GM18868 (cell line): ENCODE results near the gene STAG1.
"Not testable (repeated sequence)": the region's sequence is repeated elsewhere in the genome, so short reads cannot be mapped to it uniquely, and the experiment has no call there.

Experiments used
- ATAC-seq: cut with Tn5 transposase; IDR thresholded peaks from one replicate; pipeline ENCODE4 v1.9.1; 2021; ENCODE audit warnings: mild to moderate bottlenecking, moderate library complexity; ENCODE audit not compliant: unreplicated experiment

Gene STAG1

DNA sequence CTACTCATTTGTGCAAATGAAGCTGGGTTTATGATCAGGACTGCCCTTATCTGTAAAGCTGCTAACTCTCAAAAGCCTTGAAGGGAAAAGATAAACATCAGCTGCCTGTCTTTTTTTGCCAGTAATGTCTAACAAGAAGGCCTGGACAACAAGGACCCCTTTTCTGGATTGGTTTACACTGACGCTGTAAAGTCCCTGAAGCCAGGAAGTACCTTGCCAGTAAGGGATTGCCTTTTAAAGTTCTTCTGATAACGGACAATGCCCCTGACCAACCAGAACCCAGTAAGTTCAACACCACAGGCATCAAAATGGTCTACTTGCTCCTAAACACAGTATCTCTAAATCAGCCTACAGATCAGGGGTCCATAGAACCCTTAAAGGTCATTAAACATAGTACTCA is 324.0 kb downstream of the STAG1 start:
- ATAC-seq = no peak

DNA sequence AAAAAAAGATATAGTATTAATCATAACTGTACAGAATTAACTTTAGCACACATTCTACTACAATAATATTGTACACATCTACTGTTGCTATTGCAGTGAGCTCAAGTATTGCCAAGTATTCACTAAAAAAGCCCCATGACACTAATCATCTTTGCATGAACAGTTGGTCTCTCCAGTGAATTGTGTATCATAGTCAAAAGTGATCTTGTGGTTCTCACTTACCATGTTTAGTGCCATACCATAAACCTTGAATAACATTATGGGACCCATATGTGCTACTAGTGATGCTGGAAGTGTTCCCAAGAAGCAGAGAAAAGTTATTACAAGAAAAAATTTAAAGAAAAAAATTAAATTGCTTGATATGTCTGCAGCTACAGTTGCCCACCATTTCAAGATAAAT is 324.9 kb downstream of the STAG1 start:
- no peak for ATAC-seq

DNA sequence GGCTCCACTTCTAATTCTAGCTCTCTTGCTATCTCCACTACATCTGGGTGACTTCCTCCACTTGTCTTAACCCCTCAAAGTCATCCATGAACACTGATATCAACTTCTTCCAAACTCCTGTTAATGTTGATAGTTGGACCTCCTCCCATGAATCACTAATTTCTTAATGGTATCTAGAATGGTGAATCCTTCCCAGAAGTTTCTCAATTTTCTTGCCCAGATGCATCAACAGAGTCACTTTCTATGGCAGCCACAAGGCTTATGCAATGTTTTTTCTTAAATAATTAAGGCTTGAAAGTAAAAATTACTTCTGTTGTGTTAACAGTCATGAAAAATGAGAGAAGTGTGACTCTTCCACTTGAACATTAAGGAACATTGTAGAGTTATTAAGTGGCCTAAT is 337.7 kb downstream of the STAG1 start:
- ATAC-seq = no peak

DNA sequence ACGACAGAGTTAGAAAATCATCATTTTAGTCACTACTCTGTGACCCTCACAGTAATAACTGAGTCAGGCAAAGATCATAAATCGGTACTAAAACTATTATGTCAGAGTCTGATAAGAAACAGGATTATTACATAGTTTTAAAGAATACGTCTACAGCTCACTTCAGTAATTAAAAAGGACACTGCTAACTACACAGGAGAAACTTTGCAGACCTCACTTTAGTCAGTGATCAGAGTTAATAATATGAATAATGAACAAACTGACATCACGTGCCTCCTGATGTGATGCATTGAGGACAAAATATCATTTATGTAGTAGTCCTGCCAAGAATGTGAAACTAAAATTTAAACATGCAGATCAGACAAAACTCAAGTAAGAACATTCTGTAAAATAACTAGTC is 339.9 kb downstream of the STAG1 start:
- no peak for ATAC-seq

DNA sequence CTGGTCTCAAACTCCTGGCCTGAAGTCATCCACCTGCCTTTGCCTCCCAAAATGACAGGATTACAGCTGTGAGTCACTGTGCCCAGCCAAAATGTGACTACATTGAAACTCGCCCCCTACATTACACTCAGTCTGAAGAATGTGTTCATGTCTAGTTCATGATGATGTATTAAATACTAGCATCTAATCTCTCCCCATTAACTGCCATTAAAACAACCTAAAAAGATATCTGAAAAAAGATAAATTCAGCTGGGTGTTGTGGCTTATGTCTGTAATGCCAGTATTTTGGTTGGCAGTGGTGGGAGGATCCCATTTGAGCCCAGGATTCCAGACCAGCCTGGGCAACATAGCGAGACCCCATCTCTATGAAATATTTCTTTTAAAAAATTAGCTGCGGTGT is 342.6 kb downstream of the STAG1 start:
- no peak for ATAC-seq

DNA sequence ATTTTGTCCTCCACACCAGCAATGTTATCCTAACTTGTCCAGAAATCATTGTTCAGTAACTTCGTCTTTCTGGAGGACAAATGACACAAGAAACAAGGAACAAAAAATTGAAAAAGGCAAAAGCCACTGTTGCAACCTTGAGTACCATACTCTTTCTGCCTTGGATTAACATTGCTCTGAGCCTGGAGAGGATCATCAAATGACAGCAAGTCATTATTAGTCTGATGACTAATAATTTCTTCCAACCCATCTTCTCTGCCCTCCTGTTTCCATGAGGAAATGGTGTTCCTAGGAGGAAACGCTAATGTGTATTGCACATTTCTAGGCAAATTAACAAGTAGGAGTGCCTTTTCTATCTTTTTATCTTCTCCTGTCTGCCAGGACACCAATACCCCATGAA is 348.1 kb downstream of the STAG1 start:
- ATAC-seq = no peak

DNA sequence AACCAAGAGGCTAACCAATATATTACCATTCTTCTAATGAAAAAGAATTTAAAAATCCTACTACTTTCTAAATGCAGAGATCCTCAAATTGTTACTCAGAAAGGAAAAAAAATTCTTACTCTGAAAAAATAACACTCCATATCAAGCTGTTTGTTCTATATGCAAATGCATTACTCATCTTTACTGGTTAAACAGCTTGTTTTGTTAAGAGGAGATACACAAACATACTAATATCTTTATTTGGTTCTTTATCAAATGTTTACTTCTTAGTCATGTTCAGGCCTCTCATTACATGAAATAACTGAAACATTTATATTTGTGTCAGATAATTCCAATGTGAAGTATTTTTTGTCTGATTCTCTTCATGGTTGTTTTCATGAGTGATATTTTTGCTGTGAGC is 355.3 kb downstream of the STAG1 start:
- no peak for ATAC-seq

DNA sequence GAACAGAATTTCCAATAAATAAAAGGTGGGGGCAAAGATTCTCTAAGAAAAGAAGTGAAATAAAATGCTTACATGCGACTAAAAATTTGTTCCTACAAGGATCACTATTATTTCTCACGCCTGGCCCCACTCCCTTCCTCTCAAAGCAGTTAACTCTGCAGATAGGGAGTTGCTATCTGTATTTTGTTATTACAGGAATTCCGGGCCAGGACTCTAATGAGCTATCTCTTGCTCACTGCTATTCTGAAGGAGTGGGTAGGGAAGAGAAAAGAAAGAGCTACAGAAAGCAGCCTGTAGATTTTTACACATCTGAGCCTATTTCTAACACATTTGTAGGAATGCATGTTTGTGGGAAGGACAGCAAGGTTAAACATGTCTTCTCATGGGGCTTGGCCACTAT is 361.6 kb downstream of the STAG1 start:
- ATAC-seq = no peak

DNA sequence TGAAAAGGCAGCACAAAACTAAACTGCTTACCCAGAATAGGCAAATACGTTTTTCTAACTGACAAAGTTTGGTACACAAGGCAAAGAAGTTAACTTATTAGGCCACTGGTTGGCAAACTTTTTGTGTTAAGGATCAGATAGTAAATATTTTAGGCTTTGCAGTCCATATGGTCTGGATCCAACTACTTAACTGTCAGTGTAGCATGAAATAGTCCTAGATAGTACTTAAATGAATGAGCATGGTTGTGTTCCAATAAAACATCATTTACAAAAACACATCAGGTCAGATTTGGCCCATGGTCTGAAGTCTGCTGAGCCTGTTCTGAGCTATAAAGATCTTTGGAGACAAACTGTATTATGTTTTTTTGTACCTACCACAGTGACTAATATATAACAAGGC is 365.1 kb downstream of the STAG1 start:
- no peak for ATAC-seq

DNA sequence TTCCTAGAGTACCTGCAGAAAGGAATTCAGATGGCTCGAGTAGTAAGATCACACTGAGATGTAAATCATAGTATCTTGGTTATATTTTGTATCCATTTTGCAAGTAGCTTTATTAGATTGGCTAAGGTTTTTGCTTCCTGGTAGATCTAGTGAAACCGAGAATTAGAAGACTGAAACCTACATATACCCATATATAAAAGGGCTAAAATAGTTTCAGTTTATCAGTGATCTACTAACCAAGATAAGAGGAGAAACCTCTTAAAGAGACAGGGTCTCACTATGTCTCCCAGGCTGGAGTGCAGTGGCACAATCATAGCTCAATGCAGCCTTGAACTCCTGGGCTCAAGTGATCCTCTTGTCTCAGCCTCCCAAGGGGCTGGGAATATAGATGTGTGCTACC is 366.7 kb downstream of the STAG1 start:
- ATAC-seq = peak; percentile 81

DNA sequence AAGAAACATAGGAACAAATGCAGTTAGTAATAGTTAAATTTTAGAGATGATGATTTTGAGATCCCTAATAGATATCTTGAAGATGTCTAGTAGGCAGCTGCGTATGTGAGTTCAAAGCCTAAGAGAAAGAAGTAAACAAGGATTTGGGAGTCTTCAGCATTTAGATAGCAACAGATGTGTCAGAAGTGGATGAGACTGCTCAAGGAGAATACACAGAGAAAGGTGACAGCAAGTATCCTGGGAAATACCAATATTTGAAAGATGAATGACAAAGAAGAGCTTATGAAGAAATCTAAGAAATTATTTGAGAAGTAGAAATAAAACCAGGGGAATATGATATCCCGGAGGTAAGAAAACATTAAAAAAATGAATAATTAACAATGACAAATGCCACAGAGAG is 371.1 kb downstream of the STAG1 start:
- ATAC-seq = no peak

DNA sequence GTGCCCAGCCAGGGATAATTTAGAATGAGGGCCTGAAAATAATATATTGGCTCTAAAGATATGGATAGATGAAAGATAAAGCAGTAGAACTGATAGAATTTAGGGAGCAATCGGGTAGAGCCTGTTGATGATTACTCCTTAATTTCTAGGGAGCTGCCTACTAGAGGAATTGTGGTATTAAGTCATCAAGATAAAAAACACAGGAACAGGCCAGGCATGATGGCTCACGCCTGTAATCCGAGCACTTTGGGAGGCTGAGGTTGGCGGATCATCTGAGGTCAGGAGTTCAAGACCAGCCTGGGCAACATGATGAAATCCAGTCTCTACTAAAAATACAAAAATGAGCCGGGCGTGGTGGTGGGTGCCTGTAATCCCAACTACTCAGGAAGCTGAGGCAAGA is 371.6 kb downstream of the STAG1 start:
- no peak for ATAC-seq

DNA sequence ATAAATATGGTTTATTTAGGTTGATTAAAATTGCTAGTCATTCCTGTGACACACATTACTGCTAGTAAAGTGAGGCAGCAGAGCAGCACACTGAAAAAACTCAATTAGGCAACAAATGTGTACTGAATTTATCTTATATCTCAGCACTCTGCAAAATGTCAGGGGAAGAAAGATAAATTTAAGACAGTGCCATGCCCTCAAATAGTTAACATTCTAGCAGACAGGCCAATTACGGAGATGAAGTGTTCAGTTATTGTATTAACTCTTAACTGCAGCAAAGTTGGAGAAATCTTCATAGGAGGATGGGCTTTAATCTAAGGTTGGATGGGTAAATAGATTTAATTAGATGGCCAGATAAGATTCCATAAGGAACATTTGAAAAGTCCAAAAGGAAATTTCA is 374.2 kb downstream of the STAG1 start:
- no peak for ATAC-seq

DNA sequence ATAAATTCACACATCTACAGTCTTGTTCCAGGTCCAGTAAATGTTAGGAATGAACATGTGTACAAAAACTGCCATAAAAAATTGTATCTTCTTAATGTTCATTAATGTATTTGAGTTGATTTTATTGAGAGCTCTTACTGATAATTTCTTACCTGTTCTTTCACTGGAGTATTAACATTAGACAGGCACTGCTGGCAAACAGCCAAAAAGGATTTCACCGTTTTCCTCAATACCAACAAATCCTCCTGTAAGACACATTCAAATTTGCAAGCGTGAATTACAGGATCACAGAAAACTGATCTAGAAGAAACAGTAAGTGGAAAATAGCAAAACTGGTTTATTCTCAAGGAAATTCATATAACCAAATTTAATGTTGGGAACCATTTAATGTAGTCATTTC is 374.7 kb downstream of the STAG1 start:
- no peak for ATAC-seq

DNA sequence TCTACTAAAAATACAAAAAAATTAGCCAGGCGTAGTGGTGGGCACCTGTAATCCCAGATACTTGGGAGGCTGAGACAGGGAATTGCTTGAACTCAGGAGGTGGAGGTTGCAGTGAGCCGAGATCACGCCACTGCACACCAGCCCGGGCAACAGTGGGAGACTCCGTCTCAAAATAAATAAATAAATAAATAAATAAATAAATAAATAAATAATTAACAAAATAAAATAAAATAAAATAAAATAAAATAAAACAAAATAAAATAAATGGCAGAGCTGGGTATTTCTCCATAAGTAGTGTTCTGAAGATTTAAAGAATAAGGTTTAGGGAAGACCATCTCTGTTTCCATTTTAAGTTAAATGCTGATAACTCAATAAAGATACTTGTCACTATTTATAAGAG is 376.4 kb downstream of the STAG1 start:
- ATAC-seq = not testable (repeated sequence)

DNA sequence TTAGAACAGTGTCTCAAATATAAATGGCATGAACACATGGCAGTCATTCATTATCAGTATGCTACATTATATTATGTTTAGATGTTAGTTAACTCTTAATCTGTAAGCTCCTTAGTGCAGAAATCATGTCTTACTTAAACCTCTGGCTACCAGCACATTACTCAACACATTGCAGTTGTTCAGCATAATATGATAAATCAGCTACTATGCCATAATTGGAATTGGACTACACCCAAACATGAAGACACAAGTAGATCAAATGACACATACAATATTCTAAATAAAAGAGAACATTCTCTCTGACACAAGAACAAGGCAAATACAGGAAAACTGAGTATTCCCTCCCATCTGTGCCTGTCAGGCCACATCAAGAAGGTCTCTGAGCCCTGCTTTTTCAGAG is 385.9 kb downstream of the STAG1 start:
- no peak for ATAC-seq

DNA sequence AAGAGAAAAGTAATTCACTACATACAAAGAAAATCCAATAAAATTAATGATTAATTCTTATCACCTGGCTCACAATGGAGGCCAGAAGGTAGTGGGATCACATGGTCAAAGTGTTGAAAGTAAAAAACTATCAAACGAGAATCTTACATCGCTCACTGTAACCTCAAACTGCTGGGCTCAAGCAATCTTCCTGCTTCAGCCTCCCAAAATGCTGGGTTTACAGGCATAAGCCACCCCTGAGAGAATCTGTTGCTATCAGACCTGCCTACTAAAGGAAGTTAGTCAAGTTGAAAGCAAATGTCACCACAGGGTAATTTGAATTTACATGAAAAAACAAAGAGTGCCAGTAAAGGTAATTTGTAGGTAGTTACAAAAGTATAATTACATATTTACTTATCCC is 398.7 kb downstream of the STAG1 start:
- ATAC-seq = peak; percentile 73

DNA sequence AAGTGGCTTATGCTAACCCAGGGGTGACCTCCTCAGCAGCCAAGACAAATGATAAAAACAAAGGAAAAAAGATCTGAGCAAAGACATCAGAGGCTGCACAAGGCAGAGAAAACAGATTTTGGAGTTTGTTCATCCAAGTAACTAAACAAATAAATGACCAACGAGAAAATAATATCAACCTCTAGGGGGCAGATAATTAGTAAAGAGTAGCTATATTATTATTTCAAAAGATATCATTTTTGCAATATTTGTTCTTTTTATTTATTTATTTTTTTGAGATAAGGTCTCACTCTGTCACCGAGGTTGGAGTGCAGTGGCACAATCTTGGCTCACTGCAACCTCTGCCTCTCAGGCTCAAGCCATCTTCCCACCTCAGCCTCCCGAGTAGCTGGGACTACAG is 400.3 kb downstream of the STAG1 start:
- no peak for ATAC-seq

DNA sequence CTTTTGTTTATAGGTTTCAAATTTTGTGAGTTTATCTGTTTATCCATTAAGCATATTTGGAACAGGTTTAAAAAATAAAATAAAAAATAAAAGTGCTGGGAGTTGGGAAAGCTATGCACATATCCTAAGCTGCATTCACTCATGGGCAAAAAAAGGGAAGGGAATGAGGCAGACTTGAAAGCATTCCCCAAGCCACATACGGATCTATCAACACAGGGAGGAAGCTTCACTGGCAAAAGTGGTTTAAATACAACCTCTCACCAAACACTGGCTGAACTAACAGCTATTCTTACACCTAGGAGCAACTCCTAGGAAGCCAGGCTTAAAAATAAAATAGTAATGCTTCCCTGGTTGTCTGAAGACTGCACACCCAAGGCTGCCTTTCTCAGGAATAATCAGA is 400.8 kb downstream of the STAG1 start:
- ATAC-seq = no peak

DNA sequence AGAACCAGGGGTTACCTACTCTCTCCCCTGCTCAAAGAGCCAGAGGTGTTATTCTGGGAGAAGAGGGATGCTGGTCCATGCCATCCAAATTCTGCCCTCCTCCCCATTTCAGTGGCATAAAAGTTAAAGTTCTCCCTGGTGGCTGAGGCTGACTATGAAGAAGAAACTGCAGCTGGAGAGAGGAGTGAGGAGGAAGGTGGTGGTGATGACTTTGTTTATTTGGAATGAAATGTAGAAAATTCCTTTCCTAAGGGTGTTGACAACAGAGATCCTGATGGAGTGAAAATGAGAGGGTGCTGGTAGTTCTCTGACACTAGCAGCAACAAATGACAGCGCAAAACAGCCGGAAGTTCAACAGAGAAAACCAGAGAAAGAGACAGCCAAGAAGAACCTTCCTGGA is 401.6 kb downstream of the STAG1 start:
- ATAC-seq = no peak

DNA sequence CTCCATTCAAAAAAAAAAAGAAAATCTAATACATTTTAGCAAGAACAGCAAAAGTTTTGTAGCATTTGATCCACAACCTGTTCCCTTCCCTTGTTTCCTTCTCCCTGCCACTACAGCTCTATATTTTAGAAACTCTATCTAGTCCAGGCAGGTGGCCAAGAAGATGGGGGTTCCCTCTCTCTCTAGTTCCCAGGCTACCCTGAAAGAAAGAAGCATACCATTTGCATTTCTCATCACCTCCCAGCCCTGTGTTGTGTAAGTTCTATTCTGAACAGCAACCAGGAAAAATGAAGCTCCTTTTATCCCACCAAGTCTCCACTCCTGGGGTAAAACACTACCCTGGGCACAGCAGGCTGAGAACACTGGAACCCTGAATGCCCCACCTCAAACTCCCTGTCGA is 402.0 kb downstream of the STAG1 start:
- no peak for ATAC-seq

DNA sequence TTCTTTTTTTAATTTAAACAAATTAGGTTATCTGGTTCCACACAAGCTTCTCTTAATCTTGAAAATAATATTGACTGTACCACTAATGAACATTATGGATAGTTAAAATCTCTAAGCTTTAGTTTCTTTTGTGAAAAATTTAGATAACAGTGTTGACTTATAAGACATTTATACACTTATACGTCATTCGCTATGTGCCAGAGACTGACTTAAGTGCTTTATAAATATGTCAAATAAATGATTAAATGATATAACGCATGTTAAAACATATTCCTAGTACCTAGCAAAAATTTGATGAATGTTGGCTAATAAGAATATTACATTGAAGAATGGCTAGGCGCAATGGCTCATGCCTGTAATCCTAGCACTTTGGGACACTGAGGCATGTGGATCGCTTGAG is 405.7 kb downstream of the STAG1 start:
- ATAC-seq = no peak

DNA sequence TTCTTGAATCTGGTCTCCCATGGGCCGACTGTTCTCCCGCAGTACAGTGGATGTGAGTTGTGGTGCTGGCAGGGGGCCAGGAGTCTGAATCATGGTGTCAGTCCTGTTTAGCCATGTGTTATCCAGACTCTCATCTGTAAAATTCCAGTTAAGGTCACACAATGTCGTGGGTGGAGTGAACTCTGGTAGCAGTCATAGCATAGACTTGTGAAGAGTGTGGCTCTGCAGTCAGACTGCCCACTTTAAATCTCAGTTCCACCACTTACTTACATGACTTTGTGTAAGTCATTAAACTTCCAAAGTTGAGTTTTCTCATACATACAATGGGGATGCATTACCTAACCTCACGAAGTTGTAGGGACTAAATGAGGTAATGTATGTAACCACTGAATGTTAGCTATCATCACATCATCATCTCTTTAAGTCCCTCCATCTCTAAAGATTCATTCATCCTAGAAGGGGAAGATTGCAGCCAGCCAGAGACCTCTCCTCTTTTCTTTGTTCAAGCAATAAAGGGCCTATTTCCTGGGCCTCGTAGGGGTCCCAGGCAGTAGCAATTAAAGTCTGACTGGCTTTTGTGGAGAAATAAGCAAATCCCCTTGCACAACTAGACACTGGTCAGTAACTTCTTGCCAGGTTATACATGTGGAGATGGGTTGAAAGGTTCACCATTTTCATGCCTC is 408.2 kb downstream of the STAG1 start:
- ATAC-seq = no peak

DNA sequence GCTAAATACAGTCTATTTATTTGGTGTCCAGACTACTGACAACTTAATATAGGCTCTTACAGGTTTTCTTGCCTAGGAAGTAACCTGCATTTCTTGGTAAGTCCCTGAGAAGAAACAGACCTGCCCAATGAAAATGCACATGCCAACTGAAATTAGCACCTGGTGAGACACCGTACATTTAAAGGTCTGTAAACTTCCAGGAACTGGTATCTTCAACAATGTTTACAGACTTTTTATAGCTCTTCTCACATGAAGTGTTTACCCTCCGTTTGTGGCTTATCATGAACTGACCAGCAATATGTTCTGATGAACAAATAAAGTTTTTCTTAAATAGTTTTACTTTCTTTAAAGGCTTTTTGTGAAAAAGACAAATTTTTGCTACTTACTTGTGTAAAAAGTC is 408.7 kb downstream of the STAG1 start:
- ATAC-seq = no peak
